GM19397 (cell line): ENCODE measurements around the gene SIPA1L2.

Experiments
- ATAC-seq: cut with Tn5 transposase; IDR thresholded peaks from one replicate; pipeline ENCODE4 v1.9.1; 2021; ENCODE audit warnings: mild to moderate bottlenecking, moderate library complexity; ENCODE audit not compliant: unreplicated experiment

The SIPA1L2 gene

GRCh38 chr1:232630047-232630893 is at the start of gene SIPA1L2:
SIPA1L2 (minus strand) TSS chr1:232630133; CDS start chr1:232515339, 114,794 bp downstream.
- peak; percentile 99 for ATAC-seq

GRCh38 chr1:232678185-232678886 is 48.4 kb upstream of the SIPA1L2 start:
- ATAC-seq = no peak

- ATAC-seq = no peak
Observed at GRCh38 chr1:232676307-232676706, 46.4 kb upstream of the SIPA1L2 start.

GRCh38 chr1:232675898-232676297 is 46.0 kb upstream of the SIPA1L2 start:
- ATAC-seq = no peak

GRCh38 chr1:232675260-232675659 is 45.3 kb upstream of the SIPA1L2 start:
- ATAC-seq = no peak

GRCh38 chr1:232673256-232673655 is 43.3 kb upstream of the SIPA1L2 start:
- no peak for ATAC-seq

GRCh38 chr1:232669981-232670747 is 40.2 kb upstream of the SIPA1L2 start:
- ATAC-seq = no peak

- ATAC-seq = no peak
Observed at GRCh38 chr1:232667778-232668165, 37.8 kb upstream of the SIPA1L2 start.

- ATAC-seq = no peak
Observed at GRCh38 chr1:232667094-232667777, 37.3 kb upstream of the SIPA1L2 start.

- no peak for ATAC-seq
Observed at GRCh38 chr1:232664844-232665777, 35.2 kb upstream of the SIPA1L2 start.

- no peak for ATAC-seq
Observed at GRCh38 chr1:232662910-232663309, 33.0 kb upstream of the SIPA1L2 start.

- no peak for ATAC-seq
Observed at GRCh38 chr1:232658386-232658785, 28.5 kb upstream of the SIPA1L2 start.

- no peak for ATAC-seq
Observed at GRCh38 chr1:232657426-232658005, 27.6 kb upstream of the SIPA1L2 start.

- no peak for ATAC-seq
Observed at GRCh38 chr1:232655746-232656085, 25.8 kb upstream of the SIPA1L2 start.

GRCh38 chr1:232655028-232655745 is 25.3 kb upstream of the SIPA1L2 start:
- peak; percentile 60 for ATAC-seq

GRCh38 chr1:232653789-232654188 is 23.9 kb upstream of the SIPA1L2 start:
- no peak for ATAC-seq

GRCh38 chr1:232650845-232651244 is 20.9 kb upstream of the SIPA1L2 start:
- ATAC-seq = no peak

GRCh38 chr1:232650418-232650817 is 20.5 kb upstream of the SIPA1L2 start:
- ATAC-seq = no peak

- no peak for ATAC-seq
Observed at GRCh38 chr1:232648316-232648715, 18.4 kb upstream of the SIPA1L2 start.
